ENCODE data around the gene USP17L26. TPM values are rescaled to one million over a fixed set of nuclear protein-coding genes. Genes with fewer than 3 reads are reported as not detected.

USP17L26 gene
- total RNA-seq = not detected

GRCh38 chr4:9334358-9334757 is at the start of gene USP17L26:
Gene USP17L26 (plus strand): TSS chr4:9334658. CDS start chr4:9334658, 0 bp downstream.

GRCh38 chr4:9324865-9325264 is 9.6 kb upstream of the USP17L26 start, which contains the start of gene USP17L24:
Gene USP17L24 (plus strand): TSS chr4:9325165. CDS start chr4:9325165, 0 bp downstream.

DNA sequence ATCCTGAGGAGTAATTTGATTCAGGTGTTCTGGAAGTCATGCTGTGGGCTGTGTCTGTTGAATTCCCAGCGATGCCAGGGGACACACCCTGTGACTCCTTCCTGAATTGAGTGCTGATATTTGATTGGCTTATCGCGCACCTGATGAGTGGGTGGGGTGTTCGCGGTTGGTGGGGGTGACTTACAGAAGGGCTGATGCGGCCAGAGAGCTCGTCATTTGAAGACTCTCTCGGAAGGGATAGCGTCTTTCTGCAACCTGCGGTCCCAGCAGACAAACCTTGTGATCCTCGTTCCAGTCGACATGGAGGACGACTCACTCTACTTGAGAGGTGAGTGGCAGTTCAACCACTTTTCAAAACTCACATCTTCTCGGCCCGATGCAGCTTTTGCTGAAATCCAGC is 4.8 kb upstream of the USP17L26 start, which contains the start of gene USP17L25:
Gene USP17L25 (plus strand): TSS at position 301 of the 400 bp plus-strand sequence. CDS start 0 bp downstream, at position 301.

GRCh38 chr4:9339103-9339502 is 4.6 kb downstream of the USP17L26 start, which contains the start of gene USP17L5:
Gene USP17L5 (plus strand): TSS chr4:9339403. CDS start chr4:9339403, 0 bp downstream.

DNA sequence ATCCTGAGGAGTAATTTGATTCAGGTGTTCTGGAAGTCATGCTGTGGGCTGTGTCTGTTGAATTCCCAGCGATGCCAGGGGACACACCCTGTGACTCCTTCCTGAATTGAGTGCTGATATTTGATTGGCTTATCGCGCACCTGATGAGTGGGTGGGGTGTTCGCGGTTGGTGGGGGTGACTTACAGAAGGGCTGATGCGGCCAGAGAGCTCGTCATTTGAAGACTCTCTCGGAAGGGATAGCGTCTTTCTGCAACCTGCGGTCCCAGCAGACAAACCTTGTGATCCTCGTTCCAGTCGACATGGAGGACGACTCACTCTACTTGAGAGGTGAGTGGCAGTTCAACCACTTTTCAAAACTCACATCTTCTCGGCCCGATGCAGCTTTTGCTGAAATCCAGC is 9.4 kb downstream of the USP17L26 start, which contains the start of gene USP17L27:
Gene USP17L27 (plus strand): TSS at position 301 of the 400 bp plus-strand sequence. CDS start 0 bp downstream, at position 301.

GRCh38 chr4:9348593-9348992 is 14.1 kb downstream of the USP17L26 start, which contains the start of gene USP17L28:
Gene USP17L28 (plus strand): TSS chr4:9348893. CDS start chr4:9348893, 0 bp downstream.

GRCh38 chr4:9353338-9353737 is 18.9 kb downstream of the USP17L26 start, which contains the start of gene USP17L29:
Gene USP17L29 (plus strand): TSS chr4:9353638. CDS start chr4:9353638, 0 bp downstream.

DNA sequence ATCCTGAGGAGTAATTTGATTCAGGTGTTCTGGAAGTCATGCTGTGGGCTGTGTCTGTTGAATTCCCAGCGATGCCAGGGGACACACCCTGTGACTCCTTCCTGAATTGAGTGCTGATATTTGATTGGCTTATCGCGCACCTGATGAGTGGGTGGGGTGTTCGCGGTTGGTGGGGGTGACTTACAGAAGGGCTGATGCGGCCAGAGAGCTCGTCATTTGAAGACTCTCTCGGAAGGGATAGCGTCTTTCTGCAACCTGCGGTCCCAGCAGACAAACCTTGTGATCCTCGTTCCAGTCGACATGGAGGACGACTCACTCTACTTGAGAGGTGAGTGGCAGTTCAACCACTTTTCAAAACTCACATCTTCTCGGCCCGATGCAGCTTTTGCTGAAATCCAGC is 28.4 kb downstream of the USP17L26 start, which contains the start of gene USP17L30:
Gene USP17L30 (plus strand): TSS at position 301 of the 400 bp plus-strand sequence. CDS start 0 bp downstream, at position 301.

Other genes with a start within 250 kb of the USP17L26 start
- not detected for gene FAM90A26, start 164.2 kb upstream of the USP17L26 start, total RNA-seq
- gene USP17L10, start 124.0 kb upstream of the USP17L26 start, total RNA-seq = not detected
- not detected for gene USP17L11, start 119.3 kb upstream of the USP17L26 start, total RNA-seq
- not detected for gene USP17L12, start 114.5 kb upstream of the USP17L26 start, total RNA-seq
- gene USP17L13, start 109.8 kb upstream of the USP17L26 start, total RNA-seq = not detected
- gene USP17L15, start 100.3 kb upstream of the USP17L26 start, total RNA-seq = not detected
- not detected for gene USP17L17, start 90.8 kb upstream of the USP17L26 start, total RNA-seq
- gene USP17L18, start 86.0 kb upstream of the USP17L26 start, total RNA-seq = not detected
- gene USP17L19, start 81.3 kb upstream of the USP17L26 start, total RNA-seq = not detected
- not detected for gene USP17L20, start 76.5 kb upstream of the USP17L26 start, total RNA-seq
- not detected for gene USP17L21, start 71.8 kb upstream of the USP17L26 start, total RNA-seq
- gene USP17L22, start 67.0 kb upstream of the USP17L26 start, total RNA-seq = not detected
- gene USP17L24, start 9.5 kb upstream of the USP17L26 start, total RNA-seq = not detected
- not detected for gene USP17L25, start 4.7 kb upstream of the USP17L26 start, total RNA-seq
- not detected for gene USP17L5, start 4.7 kb downstream of the USP17L26 start, total RNA-seq
- not detected for gene USP17L27, start 9.5 kb downstream of the USP17L26 start, total RNA-seq
- gene USP17L28, start 14.2 kb downstream of the USP17L26 start, total RNA-seq = not detected
- gene USP17L29, start 19.0 kb downstream of the USP17L26 start, total RNA-seq = not detected
- gene USP17L30, start 28.5 kb downstream of the USP17L26 start, total RNA-seq = not detected
- not detected for gene DEFB131A, start 109.8 kb downstream of the USP17L26 start, total RNA-seq